Urinary bladder (tissue), 4 donors: Measurements from ENCODE around the gene DMTF1. TPM values are rescaled to one million over a fixed set of nuclear protein-coding genes. Genes with fewer than 3 reads are reported as not detected.

Experiments
- DNase-seq: peaks from one replicate; pipeline ENCODE4 v3.0.0-alpha.2; 2015; ENCODE audit errors: extremely low spot score
- H3K27ac ChIP-seq: one replicate; pipeline ENCODE4 v1.5.1; 2013; ENCODE audit warnings: low read depth, mild to moderate bottlenecking, moderate library complexity
- H3K36me3 ChIP-seq: one replicate; pipeline ENCODE4 v1.6.1; 2013; ENCODE audit warnings: mild to moderate bottlenecking, moderate library complexity; ENCODE audit not compliant: insufficient read depth
- H3K4me1 ChIP-seq: one replicate; pipeline ENCODE4 v1.6.1; 2013; ENCODE audit warnings: mild to moderate bottlenecking, moderate library complexity; ENCODE audit not compliant: insufficient read depth
- H3K4me3 ChIP-seq: one replicate; pipeline ENCODE4 v1.5.1; 2013; ENCODE audit warnings: low read depth, low read length
- WGBS: extraction: QIAGEN DNeasy Blood & Tissue Kit; methylation state at CpG from one replicate; pipeline ENCODE4 v1.1.7; 2013; 5-methylcytosine and 5-hydroxymethylcytosine counted together
- polyA plus RNA-seq: library from polyadenylated mRNA; stranded (reverse); fragments of 200-250 nt; gene quantifications from one replicate; pipeline ENCODE4 v1.2.3, GENCODE V29; 2013
- total RNA-seq: library from RNA; depleted of rRNA; stranded (reverse); fragments of >200 nt; gene quantifications from one replicate; pipeline ENCODE4 v1.2.3, GENCODE V29; 2014
- donor health status: healthy with polysubstance abuse.
- donor health status: healthy.

Gene DMTF1
- total and polyA plus RNA-seq, 2 donors, result 32.7 to 252 TPM

GRCh38 chr7:87213252-87213651 lies 61.0 kb downstream of the DMTF1 start:
- no peak for DNase-seq
- peaks cover 4% of the 10 kb centered on the region for H3K4me1 ChIP-seq
- WGBS, result 90% methylated on average over 1 of the region's 1 CpG
- H3K4me3 ChIP-seq, result no peak overlapping the region
- H3K27ac ChIP-seq, result no peak overlapping the region
- H3K36me3 ChIP-seq, result no peaks in the 10 kb centered on the region

GRCh38 chr7:87213811-87214210 lies 61.6 kb downstream of the DMTF1 start:
- no peak for DNase-seq
- WGBS, result 51% methylated on average over 2 of the region's 2 CpGs
- Histone ChIP-seq H3K4me3 (no peak overlapping the region), H3K36me3 (no peaks in the 10 kb centered on the region), H3K4me1 (peaks cover 7% of the 10 kb centered on the region), H3K27ac (no peak overlapping the region)

- Histone ChIP-seq H3K36me3 (no peaks in the 10 kb centered on the region), H3K4me1 (peaks cover 7% of the 10 kb centered on the region), H3K4me3 (no peak overlapping the region), H3K27ac (no peak overlapping the region)
- 98% methylated on average over 3 of the region's 3 CpGs for WGBS
- no peak for DNase-seq
Measured at GRCh38 chr7:87215046-87215445, 62.8 kb downstream of the DMTF1 start.

DNA sequence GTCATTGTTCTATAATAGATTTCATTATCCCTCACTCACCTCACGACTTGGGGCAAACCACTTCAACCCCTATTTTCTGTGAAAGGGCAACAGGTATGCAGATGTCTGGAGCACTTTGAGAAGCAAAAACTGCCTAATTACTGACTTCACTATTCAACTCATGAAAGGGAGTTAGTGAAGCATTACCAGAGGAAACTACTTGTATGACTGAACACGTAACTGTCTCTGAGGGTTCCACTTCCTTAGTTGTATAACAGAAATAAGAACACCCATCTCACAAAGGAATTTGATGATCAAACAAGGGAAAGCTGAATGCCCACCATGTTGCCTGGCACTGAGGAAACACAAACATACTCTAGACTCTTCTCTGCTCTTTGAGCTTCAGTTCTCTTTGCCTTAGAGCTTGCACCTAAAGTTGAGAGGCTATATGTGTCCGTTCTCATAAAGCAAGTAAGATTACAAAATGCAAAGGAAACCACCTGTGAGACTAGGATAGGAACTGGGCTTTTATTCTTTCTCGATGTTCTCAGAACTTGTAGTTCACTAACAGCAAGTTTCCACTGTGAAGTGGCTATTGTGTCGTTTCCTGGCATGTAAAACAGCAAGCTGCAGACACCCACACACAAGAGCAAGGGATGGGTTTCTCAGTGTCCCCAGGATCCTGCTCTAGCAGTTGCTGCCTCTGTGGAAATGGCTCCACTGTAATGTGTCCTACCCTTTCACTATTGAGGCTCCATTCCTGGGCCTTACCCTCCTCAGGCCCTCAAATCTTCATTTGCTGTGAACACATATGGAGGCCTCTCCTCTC lies 64.7 kb downstream of the DMTF1 start:
- 72% methylated on average over 5 of the region's 5 CpGs for WGBS
- Histone ChIP-seq H3K4me1 (peaks cover 7% of the 10 kb centered on the region), H3K36me3 (no peaks in the 10 kb centered on the region), H3K4me3 (no peak overlapping the region), H3K27ac (peak overlapping the region; percentile 43)
- no peak for DNase-seq

DNA sequence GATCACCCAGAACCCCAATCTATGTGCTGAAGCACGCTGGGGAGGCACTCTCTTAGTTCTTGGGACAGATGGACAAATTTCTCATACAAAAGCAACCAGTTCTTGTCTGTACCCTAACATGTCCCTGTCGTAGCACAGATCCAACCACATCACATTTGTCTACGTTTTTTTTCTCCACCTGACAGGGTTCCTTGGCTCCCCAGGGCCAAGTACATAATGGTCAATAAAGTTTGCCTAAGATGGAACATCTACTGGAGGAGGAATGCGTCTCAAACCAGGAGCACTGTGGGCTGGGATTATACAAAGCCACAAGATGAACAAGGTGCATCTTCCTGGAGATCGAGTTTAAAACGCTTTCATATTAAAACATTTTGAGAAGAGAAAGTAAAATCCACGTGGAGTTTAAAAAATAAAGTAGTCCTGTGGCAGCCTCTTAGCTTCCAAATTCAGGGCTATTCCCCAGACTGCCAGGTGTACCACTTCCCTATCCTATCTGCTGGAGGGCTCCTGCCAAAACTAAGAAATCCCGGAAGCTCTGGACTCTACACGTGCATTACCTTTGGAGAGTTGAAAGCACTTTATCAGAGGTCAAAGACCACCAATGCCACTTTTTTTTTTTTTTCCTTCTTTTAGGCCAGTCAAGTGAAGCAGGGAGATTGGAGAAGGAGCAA lies 65.9 kb downstream of the DMTF1 start:
- DNase-seq, result no peak
- H3K4me1 ChIP-seq, result peaks cover 7% of the 10 kb centered on the region
- H3K36me3 ChIP-seq, result no peaks in the 10 kb centered on the region
- WGBS, result 72% methylated on average over 9 of the region's 9 CpGs
- H3K27ac ChIP-seq, result no peak overlapping the region
- peak overlapping the region; percentile 19 for H3K4me3 ChIP-seq

- 2% methylated on average over 17 of the region's 17 CpGs for WGBS
- Histone ChIP-seq H3K4me3 (peak overlapping the region; percentile 83), H3K27ac (peak overlapping the region; percentile 93), H3K36me3 (no peaks in the 10 kb centered on the region), H3K4me1 (peaks cover 7% of the 10 kb centered on the region)
- peak; percentile 10 for DNase-seq
Measured at GRCh38 chr7:87218796-87219544, 66.7 kb downstream of the DMTF1 start.

DNA sequence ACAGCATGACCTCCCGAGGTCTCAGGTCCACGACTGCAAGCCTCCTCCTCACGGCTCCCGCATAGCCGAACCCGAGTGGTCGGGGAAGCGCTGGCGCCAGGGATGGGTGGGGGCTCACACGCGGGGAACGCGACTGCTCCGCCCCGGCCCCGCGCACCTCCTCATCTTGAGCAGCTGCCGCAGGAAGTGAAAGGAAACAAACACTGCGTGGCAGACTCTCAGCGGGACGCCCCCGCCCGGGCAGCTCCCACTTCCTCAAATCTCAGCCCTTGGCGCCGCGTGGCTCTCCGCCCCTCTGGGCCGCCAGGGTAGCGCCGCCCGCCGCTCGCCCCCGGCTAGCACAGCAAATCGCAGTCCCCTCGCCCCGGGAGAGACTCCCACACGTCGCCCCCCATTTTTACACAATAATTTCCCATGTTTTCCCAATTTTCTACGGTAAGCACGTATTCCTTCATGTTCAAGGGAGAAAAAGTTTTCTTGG lies 67.3 kb downstream of the DMTF1 start, which contains the start of gene TMEM243:
Gene TMEM243 (minus strand): TSS at position 188 of the 481 bp plus-strand sequence. CDS start 229 bp downstream, outside the sequence.
- under 1% methylated on average over 41 of the region's 41 CpGs for WGBS
- Histone ChIP-seq H3K4me1 (peaks cover 7% of the 10 kb centered on the region), H3K4me3 (peak within 1 kb of the TSS; percentile 83), H3K27ac (peak within 1 kb of the TSS; percentile 93), H3K36me3 (no peaks in the 10 kb centered on the region)
- DNase-seq, result peak; percentile 40

DNA sequence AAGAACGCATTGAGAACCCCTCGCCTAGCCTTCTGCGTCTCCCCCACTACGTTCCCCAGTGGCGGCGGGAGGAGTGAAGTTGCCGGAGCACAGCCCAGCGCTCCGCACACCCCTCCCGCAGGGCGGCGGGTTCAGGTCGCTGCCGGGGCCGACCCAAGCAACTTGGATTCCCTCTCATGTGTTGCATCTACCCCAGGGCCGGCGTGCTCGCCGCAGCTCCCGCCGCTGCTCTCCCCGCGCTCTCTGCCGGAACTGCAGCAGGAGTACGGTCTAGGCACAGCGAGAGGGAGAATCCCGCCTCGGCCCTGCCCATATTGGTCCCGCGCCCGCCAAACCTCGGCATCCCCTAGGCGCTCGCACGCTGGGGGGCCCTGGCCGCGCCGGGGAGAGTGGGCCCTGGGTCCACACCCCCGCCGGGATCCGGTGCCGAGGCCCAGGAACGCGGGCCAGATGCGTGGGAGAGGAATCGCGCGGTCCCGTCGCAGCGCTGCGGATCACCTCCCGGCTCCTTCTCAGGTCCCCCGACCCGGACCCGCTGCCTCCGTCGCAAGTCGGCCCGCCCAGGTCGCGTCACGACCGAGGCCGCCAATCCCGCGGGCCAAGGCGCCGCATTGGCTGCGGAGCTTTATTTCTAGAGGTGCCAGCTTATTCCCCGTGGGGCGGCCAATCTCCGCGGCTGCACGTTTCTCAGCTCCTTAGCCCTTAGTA lies 67.9 kb downstream of the DMTF1 start:
- Histone ChIP-seq H3K36me3 (no peaks in the 10 kb centered on the region), H3K4me3 (peak overlapping the region; percentile 83), H3K27ac (peak overlapping the region; percentile 93), H3K4me1 (peaks cover 7% of the 10 kb centered on the region)
- under 1% methylated on average over 75 of the region's 75 CpGs for WGBS
- peak; percentile 41 for DNase-seq

DNA sequence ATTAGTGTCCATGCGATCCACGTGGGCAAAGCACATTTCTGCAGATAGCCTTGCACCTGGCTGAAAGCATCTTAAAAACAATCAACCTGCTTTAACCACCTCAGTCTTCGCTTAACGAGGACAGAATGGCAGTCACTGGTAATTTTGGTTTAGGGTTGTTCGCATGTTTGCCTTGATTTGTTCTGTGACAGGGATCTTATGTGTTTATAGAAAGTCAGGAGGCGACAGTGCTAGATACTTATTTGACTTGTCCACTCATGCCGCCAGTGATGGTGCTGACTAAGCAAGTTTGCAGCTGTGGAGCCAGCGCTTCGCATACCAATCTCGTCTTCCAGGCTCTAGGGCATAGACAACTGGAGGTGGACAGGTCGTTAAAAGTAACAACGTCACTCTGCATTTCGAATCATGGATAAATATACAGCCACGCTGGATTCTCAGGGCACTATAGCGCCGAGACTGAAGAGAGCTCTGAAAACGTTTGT lies 68.5 kb downstream of the DMTF1 start:
- Histone ChIP-seq H3K4me3 (peak overlapping the region; percentile 83), H3K36me3 (no peaks in the 10 kb centered on the region), H3K4me1 (peaks cover 7% of the 10 kb centered on the region), H3K27ac (no peak overlapping the region)
- 4% methylated on average over 17 of the region's 17 CpGs for WGBS
- DNase-seq, result no peak

GRCh38 chr7:87223666-87224065 lies 71.4 kb downstream of the DMTF1 start:
- H3K36me3 ChIP-seq, result no peaks in the 10 kb centered on the region
- WGBS, result 72% methylated on average over 1 of the region's 1 CpG
- H3K4me1 ChIP-seq, result no peaks in the 10 kb centered on the region
- DNase-seq, result no peak
- H3K4me3 ChIP-seq, result no peak overlapping the region
- no peak overlapping the region for H3K27ac ChIP-seq

GRCh38 chr7:87225696-87226095 lies 73.4 kb downstream of the DMTF1 start:
- WGBS, result 70% methylated on average over 1 of the region's 1 CpG
- DNase-seq, result no peak

GRCh38 chr7:87226495-87226894 lies 74.2 kb downstream of the DMTF1 start:
- no peak for DNase-seq
- H3K4me3 ChIP-seq, result no peak overlapping the region
- no peak overlapping the region for H3K27ac ChIP-seq
- H3K36me3 ChIP-seq, result no peaks in the 10 kb centered on the region
- WGBS, result 81% methylated on average over 3 of the region's 3 CpGs
- no peaks in the 10 kb centered on the region for H3K4me1 ChIP-seq

More at GRCh38 chr7:87225696-87226095, 73.4 kb downstream of the DMTF1 start:
- Histone ChIP-seq H3K27ac (no peak overlapping the region), H3K36me3 (no peaks in the 10 kb centered on the region), H3K4me3 (no peak overlapping the region), H3K4me1 (no peaks in the 10 kb centered on the region)

DNA sequence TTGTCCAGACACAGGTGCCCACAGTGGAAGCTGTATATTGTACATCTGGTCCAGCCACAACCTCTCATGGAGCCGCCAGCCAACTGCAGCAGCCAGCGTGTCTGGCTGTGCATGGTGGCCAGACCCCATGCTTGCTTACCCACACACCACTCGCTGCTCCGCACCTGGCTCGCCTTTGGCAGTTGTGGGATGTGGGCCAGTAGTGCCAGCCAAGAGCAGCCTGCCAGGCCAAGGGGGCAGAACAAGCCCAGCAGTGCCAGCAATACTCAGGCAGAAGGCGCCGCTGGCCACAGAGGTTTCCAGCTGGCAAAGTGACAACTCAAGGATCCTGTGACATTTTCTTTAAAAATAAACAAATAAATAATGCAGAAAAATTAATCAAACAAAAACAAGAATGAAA lies 79.0 kb downstream of the DMTF1 start:
- Histone ChIP-seq H3K27ac (no peak overlapping the region), H3K36me3 (no peaks in the 10 kb centered on the region), H3K4me3 (no peak overlapping the region), H3K4me1 (no peaks in the 10 kb centered on the region)
- DNase-seq, result no peak
- 64% methylated on average over 7 of the region's 7 CpGs for WGBS
